GM12878 (cell line): ENCODE data around the gene STRN4. TPM values are rescaled to one million over a fixed set of nuclear protein-coding genes. Genes with fewer than 3 reads are reported as not detected.

Experiments
- ATAC-seq: fragments of 200-7000 bp; cut with Tn5 transposase; 3 replicates; pipeline ENCODE4 v1.9.1; 2020; ENCODE audit warnings: mild to moderate bottlenecking, moderate library complexity
- BruUV-seq: library from RNA; stranded (reverse); fragments of 400-500 nt; replicated peaks from 2 replicates; lab custom pipeline; 2021; lab: Mats Ljungman, UMichigan
- CTCF ChIA-PET: fragments of 300-600 bp; sonication (Branson Sonifier 250); formaldehyde crosslinking; extraction: SDS; loops from one replicate; lab custom pipeline; 2021; ENCODE audit warnings: inconsistent platforms; lab: Yijun Ruan, JAX
- POLR2A ChIA-PET: fragments of 350-600 bp; formaldehyde crosslinking; extraction: SDS; loops from one replicate; lab custom pipeline; 2021; ENCODE audit warnings: inconsistent platforms; lab: Charles Lee
- RAD21 ChIA-PET: fragments of 300-600 bp; sonication (Branson Sonifier 250); formaldehyde crosslinking; loops from one replicate; lab custom pipeline; 2023; ENCODE audit warnings: antibody characterized with exemption; ENCODE audit not compliant: unreplicated experiment; lab: Charles Lee
- SMC1A ChIA-PET: fragments of 300-600 bp; sonication (Branson Sonifier 250); formaldehyde crosslinking; loops from one replicate; lab custom pipeline; 2023; ENCODE audit not compliant: unreplicated experiment, uncharacterized antibody; lab: Charles Lee
- DNase-seq: peaks from one replicate; pipeline ENCODE4 v3.0.0-alpha.2; 2011; ENCODE audit warnings: low read depth, low spot score
- FAIRE-seq: peaks from 3 replicates; lab custom pipeline; 2011; peaks lifted over from hg19 to GRCh38; lab: Jason Lieb, UNC
- H2AFZ ChIP-seq: 2 replicates; pipeline ENCODE4 v1.6.0; 2011; ENCODE audit warnings: low read depth, low read length, control low read depth; ENCODE audit not compliant: control insufficient read depth
- H3K27ac ChIP-seq: 2 replicates; pipeline ENCODE4 v1.5.1; 2011; ENCODE audit warnings: control low read depth; ENCODE audit not compliant: control insufficient read depth, insufficient read depth
- H3K27me3 ChIP-seq, 2 experiments: replicated peaks in 1 of 2; 2 replicates each; pipeline versions ENCODE4 v1.6.0 to v1.6.1; 2011; ENCODE audit warnings: low read length in 1 of 2; ENCODE audit not compliant: control insufficient read depth in 2 of 2, insufficient read depth in 2 of 2
- H3K36me3 ChIP-seq, 2 experiments: 2 replicates each; pipeline ENCODE4 v1.5.1; 2011; ENCODE audit warnings: low read length in 1 of 2; ENCODE audit not compliant: control insufficient read depth in 2 of 2, insufficient read depth in 2 of 2
- H3K4me1 ChIP-seq: 2 replicates; pipeline ENCODE4 v1.6.1; 2011; ENCODE audit warnings: mild to moderate bottlenecking, low read length, moderate library complexity, mixed read lengths; ENCODE audit not compliant: control insufficient read depth, insufficient read depth
- H3K4me2 ChIP-seq: 2 replicates; pipeline ENCODE4 v1.6.0; 2011; ENCODE audit warnings: control low read depth; ENCODE audit not compliant: control insufficient read depth, insufficient read depth
- H3K4me3 ChIP-seq: fragments of 200-600 bp; sonication (generic); 2 replicates; pipeline ENCODE4 v1.5.1; 2016
- H3K79me2 ChIP-seq: 2 replicates; pipeline ENCODE4 v1.6.0; 2011; ENCODE audit warnings: low read length; ENCODE audit not compliant: control insufficient read depth, insufficient read depth
- H3K9ac ChIP-seq: 2 replicates; pipeline ENCODE4 v1.8.0; 2011; ENCODE audit warnings: low read length, control low read depth, mixed read lengths; ENCODE audit not compliant: control insufficient read depth, insufficient read depth
- H3K9me3 ChIP-seq: replicated peaks from 3 replicates; pipeline ENCODE4 v1.5.1; 2011; ENCODE audit warnings: mild to moderate bottlenecking, low read length; ENCODE audit not compliant: control insufficient read depth, insufficient read depth
- H4K20me1 ChIP-seq: 2 replicates; pipeline ENCODE4 v1.6.0; 2011; ENCODE audit not compliant: control insufficient read depth, insufficient read depth
- POLR2A ChIP-seq: IDR thresholded peaks from 2 replicates; pipeline ENCODE4 v1.6.1; 2011; ENCODE audit warnings: low read depth, mild to moderate bottlenecking, low read length
- WGBS: methylation state at CpG from one replicate; pipeline ENCODE4 v1.1.6; 2016; ENCODE audit warnings: low lambda C conversion rate; ENCODE audit not compliant: insufficient replicate concordance, insufficient coverage; ENCODE audit errors: missing lambda C conversion rate; 5-methylcytosine and 5-hydroxymethylcytosine counted together
- in situ Hi-C: fragments of 300-500 bp; cut with MboI; formaldehyde crosslinking; loops from 9 replicates; pipeline ENCODE4 v1.14.3; 2018; ENCODE audit warnings: mixed read lengths
- intact Hi-C: fragments of 100-400 bp; cut with micrococcal nuclease; formaldehyde crosslinking; loops from one replicate; pipeline ENCODE4 v1.14.2; 2022; ENCODE audit not compliant: unreplicated experiment
- polyA plus RNA-seq, 11 experiments: library from polyadenylated mRNA; depleted of rRNA in 4 of 11; unstranded in 6 of 11; stranded (reverse) in 5 of 11; fragments of >200 nt; fragmentation: Nextera tagmentation in 4 of 11; fragmentation: Illumina TruSeq in 1 of 11; extraction: Ambion mirVana in 4 of 11; extraction: Trizol in 1 of 11; gene quantifications; 1 replicate in 1 of 11; 2 replicates in 10 of 11; pipeline versions ENCODE4 v1.2.1 to v1.2.3, GENCODE V29; 2011 to 2016; ENCODE audit warnings: inconsistent platforms in 2 of 11, missing spikeins in 2 of 11, low read depth in 1 of 11
- total RNA-seq, 4 experiments: library from RNA; depleted of rRNA in 3 of 4; stranded (reverse); fragments of >200 nt in 3 of 4; fragmentation: Illumina TruSeq in 1 of 4; extraction: Trizol in 1 of 4; gene quantifications; 2 replicates each; pipeline versions ENCODE4 v1.2.1 to v1.2.3, GENCODE V29; 2013 to 2021
- TF ChIP-seq, protein P1 (sequence below): IDR thresholded peaks from 2 replicates; pipeline ENCODE4 v1.6.1; 2011; ENCODE audit warnings: low read depth, low read length, improper control_type of control experiment, borderline replicate concordance

STRN4 gene
- total and polyA plus RNA-seq, 10 of the 15 experiments (the other 5 are each of a cell fraction or from before 2014, with no cell fraction given) = 0.42 to 62.8 (median 22.5) TPM

DNA sequence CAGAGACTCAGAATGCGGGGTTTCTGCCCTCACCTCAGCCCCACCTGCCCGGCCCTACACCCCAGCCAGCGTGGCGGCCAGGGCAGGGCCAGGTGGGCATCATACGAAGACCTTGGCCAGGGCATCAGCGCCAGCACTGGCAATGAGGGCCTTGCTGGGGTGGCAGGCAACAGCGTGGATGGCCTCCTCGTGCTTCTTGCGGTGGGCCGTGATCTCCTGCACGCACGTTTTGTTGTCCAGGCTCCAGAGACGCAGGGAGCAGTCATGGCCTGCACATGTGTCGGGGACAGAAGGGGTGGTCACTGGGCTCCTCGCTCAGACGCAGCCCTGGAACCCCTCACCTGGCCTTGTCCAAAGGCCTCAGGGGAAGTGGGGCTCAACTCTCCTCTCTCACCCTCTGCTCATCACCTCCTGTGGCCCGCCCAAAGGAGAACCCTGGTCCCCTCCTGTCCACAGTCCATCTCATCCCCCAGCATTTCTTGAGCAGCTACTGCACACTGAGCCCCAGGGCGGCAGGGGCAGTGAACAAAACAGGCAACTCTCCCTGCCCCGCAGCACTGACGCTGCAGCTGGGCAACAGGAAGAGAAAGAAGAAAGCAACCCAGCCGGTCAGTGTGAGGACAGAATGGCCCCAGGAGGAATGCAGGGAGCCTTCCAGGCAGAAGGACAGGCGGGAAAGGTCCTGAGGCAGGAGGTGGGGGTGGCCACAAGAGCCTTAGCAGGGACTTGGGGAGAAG, 25.6 kb downstream of the STRN4 start:
- H3K27me3 ChIP-seq = no peaks in the 10 kb centered on the region
- POLR2A ChIA-PET = interaction anchor here (0.6 kb wide), 1 partner anchor 69 kb away, joined by 3 read pairs; no protein-coding TSS in a partner anchor
- no peak overlapping the region for H3K9ac ChIP-seq
- BruUV-seq = no TSS peak
- H3K4me2 ChIP-seq = no peak overlapping the region
- no peak overlapping the region for H3K27ac ChIP-seq
- intact Hi-C loops = no loop called here
- FAIRE-seq = no peak
- H4K20me1 ChIP-seq = no peaks in the 10 kb centered on the region
- CTCF ChIA-PET = interaction anchor here (0.7 to 1.8 kb wide), 3 partner anchors 8 to 28 kb away, joined by 3 to 6 read pairs (median 3); no protein-coding TSS in a partner anchor
- peak; percentile 42; the same call in 1 of the 2 replicates for TF ChIP-seq POLR2A
- TF ChIP-seq, protein P1, sequence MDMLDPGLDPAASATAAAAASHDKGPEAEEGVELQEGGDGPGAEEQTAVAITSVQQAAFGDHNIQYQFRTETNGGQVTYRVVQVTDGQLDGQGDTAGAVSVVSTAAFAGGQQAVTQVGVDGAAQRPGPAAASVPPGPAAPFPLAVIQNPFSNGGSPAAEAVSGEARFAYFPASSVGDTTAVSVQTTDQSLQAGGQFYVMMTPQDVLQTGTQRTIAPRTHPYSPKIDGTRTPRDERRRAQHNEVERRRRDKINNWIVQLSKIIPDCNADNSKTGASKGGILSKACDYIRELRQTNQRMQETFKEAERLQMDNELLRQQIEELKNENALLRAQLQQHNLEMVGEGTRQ = no peak
- TF ChIP-seq, all 136 proteins: peak for 1
- no peak overlapping the region for H3K4me3 ChIP-seq
- in situ Hi-C loops = no loop called here
- peaks cover 4 to 46% of the 10 kb centered on the region in 2 experiments; a peak in 3 of 4 replicates for H3K36me3 ChIP-seq
- H3K9me3 ChIP-seq = no peaks in the 10 kb centered on the region
- ATAC-seq = no peak
- ChIA-PET SMC1A (no interaction called here), RAD21 (no interaction called here)
- no peak overlapping the region for H2AFZ ChIP-seq
- H3K4me1 ChIP-seq = peaks cover 30% of the 10 kb centered on the region
- DNase-seq = no peak
- 78% methylated on average over 22 of the region's 22 CpGs for WGBS
- peaks cover 20% of the 10 kb centered on the region for H3K79me2 ChIP-seq
